Measurements from ENCODE around the gene ALDOB. TPM values are rescaled to one million over a fixed set of nuclear protein-coding genes. Genes with fewer than 3 reads are reported as not detected.
A peak's percentile ranks its signal among the peaks of the same experiment; 100 is the strongest.

Gene ALDOB
- total and polyA plus RNA-seq, 2 of the 13 experiments (the other 11 are each of a cell fraction or from before 2014, with no cell fraction given) = 0.29 to 0.97 TPM

DNA sequence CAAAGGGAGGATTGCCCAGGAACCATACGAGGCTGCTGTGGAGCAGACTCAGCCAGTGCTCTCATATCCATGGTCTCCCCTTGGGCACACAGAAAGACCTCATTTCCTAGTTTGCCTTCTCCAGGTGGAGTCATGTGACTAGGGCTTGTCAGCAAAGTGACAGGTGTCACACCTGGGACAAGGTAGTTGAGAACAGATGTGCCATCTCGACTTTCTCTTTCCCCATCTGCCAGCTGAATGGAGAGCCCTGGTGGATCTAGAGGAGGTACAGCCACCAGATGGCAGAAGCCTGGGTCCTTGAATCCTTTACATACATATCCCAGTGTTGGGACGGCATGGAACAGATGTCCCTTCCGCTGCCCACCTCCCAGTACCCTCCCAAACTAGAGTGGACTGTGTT lies 42.9 kb upstream of the ALDOB start:
- in situ Hi-C loops (cut with HindIII; ENCODE audit: extremely low pct_ligation_motif_present, low pct_unique_long_range_greater_than_20kb) (no loop called here), intact Hi-C loops (cut with micrococcal nuclease; ENCODE audit: unreplicated experiment) (no loop called here)
- Histone ChIP-seq H3K9ac (ENCODE audit: insufficient read depth, low read depth, low read length) (no peak overlapping the region), H3K79me2 (ENCODE audit: insufficient read depth, low read length) (no peaks in the 10 kb centered on the region), H4K20me1 (ENCODE audit: insufficient read depth, low read length) (no peaks in the 10 kb centered on the region), H3K4me2 (ENCODE audit: low read depth, low read length) (no peak overlapping the region), H3K27ac (ENCODE audit: extremely low read length, insufficient read depth, low read length) (no peak overlapping the region), H3K4me3 (replicated peaks in 1 of 3; ENCODE audit: insufficient read depth in 1 of 3, low read depth in 2 of 3, low read length in 3 of 3) (no peak overlapping the region), H3K9me3 (ENCODE audit: low read length) (no peaks in the 10 kb centered on the region), H3K36me3 (replicated peaks in 1 of 2; ENCODE audit: control insufficient read depth in 1 of 2, insufficient read depth in 2 of 2, low read length in 2 of 2) (no peaks in the 10 kb centered on the region), H2AFZ (ENCODE audit: low read length) (no peak overlapping the region), H3K27me3 (ENCODE audit: control insufficient read depth in 1 of 2, insufficient read depth in 2 of 2, low read length in 2 of 2) (0 out of 5 replicates have a peak, but pooled peaks cover 1 to 3% of the 10 kb centered on the region in 2 experiments), H3K4me1 (ENCODE audit: insufficient read depth, low read length) (no peaks in the 10 kb centered on the region)
- ChIA-PET CTCF (ENCODE audit: low intra/inter-chr PET ratio, low total read pairs) (no interaction called here), POLR2A (no interaction called here)
- TF ChIP-seq ZNF333 (CRISPR knock-in tag; IDR thresholded peaks at IDR 0.05; ENCODE audit: borderline replicate concordance) = no peak
- no peak for TF ChIP-seq HNF4G (IDR thresholded peaks at IDR 0.05; ENCODE audit: borderline replicate concordance, low read depth, low read length)
- TF ChIP-seq HNF4G (CRISPR knock-in tag; IDR thresholded peaks at IDR 0.05; ENCODE audit: borderline replicate concordance, low read depth) = no peak
- no peak for FAIRE-seq
- no peak for DNase-seq (ENCODE audit: low spot score)
- ATAC-seq = peak; percentile 33; the same call in 1 of the 3 replicates
- BruUV-seq (replicated peaks) = no TSS peak
- WGBS (ENCODE audit: low lambda C conversion rate) = 39% methylated on average over 2 of the region's 4 CpGs

DNA sequence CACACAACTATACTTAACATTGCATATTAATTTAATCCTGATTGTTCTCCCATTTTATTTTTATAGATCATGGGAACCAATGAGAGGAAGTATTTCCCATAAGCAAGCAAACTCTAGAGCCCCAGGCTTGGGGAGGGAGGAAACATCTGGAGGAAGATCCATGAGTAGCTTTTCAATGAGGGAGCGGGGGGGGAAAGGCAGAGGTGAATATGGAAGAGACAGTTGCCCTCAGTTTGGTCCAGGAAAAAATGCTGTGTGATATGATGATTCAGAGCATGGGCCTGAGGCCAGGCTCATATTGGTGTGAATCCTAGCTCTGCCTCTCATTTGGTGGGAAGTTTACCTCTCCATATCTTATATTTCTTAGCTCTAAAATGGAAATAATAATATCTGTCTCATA lies 42.2 kb upstream of the ALDOB start:
- H3K27ac ChIP-seq (ENCODE audit: extremely low read length, insufficient read depth, low read length) = no peak overlapping the region
- no peaks in the 10 kb centered on the region for H3K79me2 ChIP-seq (ENCODE audit: insufficient read depth, low read length)
- TF ChIP-seq DNMT1 (CRISPR knock-in tag; IDR thresholded peaks at IDR 0.05) (no peak), SIX1 (CRISPR knock-in tag; IDR thresholded peaks at IDR 0.05; ENCODE audit: borderline replicate concordance) (no peak), ZNF121 (CRISPR knock-in tag; IDR thresholded peaks at IDR 0.05) (no peak), RXRB (CRISPR knock-in tag; IDR thresholded peaks at IDR 0.05; ENCODE audit: borderline replicate concordance) (no peak), FOXA1 (IDR thresholded peaks at IDR 0.05) (no peak), FOXA1 (CRISPR knock-in tag; IDR thresholded peaks at IDR 0.05) (no peak), SRSF9 (IDR thresholded peaks at IDR 0.05; ENCODE audit: borderline replicate concordance, insufficient read depth, low read depth, low read length, poor library complexity, severe bottlenecking) (no peak), SIN3A (IDR thresholded peaks at IDR 0.05; ENCODE audit: borderline replicate concordance, low read depth, low read length) (no peak), ZNF264 (CRISPR knock-in tag; IDR thresholded peaks at IDR 0.05) (no peak), SP1 (IDR thresholded peaks at IDR 0.05) (no peak), SP1 (CRISPR knock-in tag; IDR thresholded peaks at IDR 0.05) (no peak), ZNF7 (CRISPR knock-in tag; IDR thresholded peaks at IDR 0.05) (no peak), ZNF326 (CRISPR knock-in tag; IDR thresholded peaks at IDR 0.05; ENCODE audit: borderline replicate concordance) (no peak), KDM1A (CRISPR knock-in tag; IDR thresholded peaks at IDR 0.05) (no peak), HMG20A (CRISPR knock-in tag; IDR thresholded peaks at IDR 0.05; ENCODE audit: borderline replicate concordance) (no peak)
- TF ChIP-seq, protein P1, sequence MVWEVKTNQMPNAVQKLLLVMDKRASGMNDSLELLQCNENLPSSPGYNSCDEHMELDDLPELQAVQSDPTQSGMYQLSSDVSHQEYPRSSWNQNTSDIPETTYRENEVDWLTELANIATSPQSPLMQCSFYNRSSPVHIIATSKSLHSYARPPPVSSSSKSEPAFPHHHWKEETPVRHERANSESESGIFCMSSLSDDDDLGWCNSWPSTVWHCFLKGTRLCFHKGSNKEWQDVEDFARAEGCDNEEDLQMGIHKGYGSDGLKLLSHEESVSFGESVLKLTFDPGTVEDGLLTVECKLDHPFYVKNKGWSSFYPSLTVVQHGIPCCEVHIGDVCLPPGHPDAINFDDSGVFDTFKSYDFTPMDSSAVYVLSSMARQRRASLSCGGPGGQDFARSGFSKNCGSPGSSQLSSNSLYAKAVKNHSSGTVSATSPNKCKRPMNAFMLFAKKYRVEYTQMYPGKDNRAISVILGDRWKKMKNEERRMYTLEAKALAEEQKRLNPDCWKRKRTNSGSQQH (CRISPR knock-in tag; IDR thresholded peaks at IDR 0.05; ENCODE audit: low read depth) = no peak
- ChIA-PET CTCF (ENCODE audit: low intra/inter-chr PET ratio, low total read pairs) (no interaction called here), POLR2A (no interaction called here)
- H4K20me1 ChIP-seq (ENCODE audit: insufficient read depth, low read length) = no peaks in the 10 kb centered on the region
- DNase-seq (ENCODE audit: low spot score) = no peak
- H3K36me3 ChIP-seq (replicated peaks in 1 of 2; ENCODE audit: control insufficient read depth in 1 of 2, insufficient read depth in 2 of 2, low read length in 2 of 2) = no peaks in the 10 kb centered on the region
- FAIRE-seq = no peak
- H3K27me3 ChIP-seq (ENCODE audit: control insufficient read depth in 1 of 2, insufficient read depth in 2 of 2, low read length in 2 of 2) = 0 out of 5 replicates have a peak, but pooled peaks cover 1 to 9% of the 10 kb centered on the region in 2 experiments
- no peak overlapping the region for H3K4me3 ChIP-seq (replicated peaks in 1 of 3; ENCODE audit: insufficient read depth in 1 of 3, low read depth in 2 of 3, low read length in 3 of 3)
- no peaks in the 10 kb centered on the region for H3K9me3 ChIP-seq (ENCODE audit: low read length)
- no TSS peak for BruUV-seq (replicated peaks)
- H3K9ac ChIP-seq (ENCODE audit: insufficient read depth, low read depth, low read length) = no peak overlapping the region
- H3K4me1 ChIP-seq (ENCODE audit: insufficient read depth, low read length) = no peaks in the 10 kb centered on the region
- H2AFZ ChIP-seq (ENCODE audit: low read length) = no peak overlapping the region
- intact Hi-C loops (cut with micrococcal nuclease; ENCODE audit: unreplicated experiment) = no loop called here
- ATAC-seq = no peak
- 15% methylated on average over 1 of the region's 1 CpG for WGBS (ENCODE audit: low lambda C conversion rate)
- in situ Hi-C loops (cut with HindIII; ENCODE audit: extremely low pct_ligation_motif_present, low pct_unique_long_range_greater_than_20kb) = no loop called here
- no peak overlapping the region for H3K4me2 ChIP-seq (ENCODE audit: low read depth, low read length)
